ENCODE data around the gene HOXB4.

HOXB4 gene

GRCh38 chr17:48588528-48588927 lies 10.4 kb upstream of the HOXB4 start:
- no peak for DNase-seq

GRCh38 chr17:48588074-48588415 lies 9.9 kb upstream of the HOXB4 start:
- DNase-seq, result no peak

GRCh38 chr17:48587276-48588073 lies 9.3 kb upstream of the HOXB4 start:
- DNase-seq, result no peak

- DNase-seq, result no peak
Measured at GRCh38 chr17:48586355-48587258, 8.5 kb upstream of the HOXB4 start.

GRCh38 chr17:48584223-48584741 lies 6.1 kb upstream of the HOXB4 start:
- DNase-seq, result no peak

- no peak for DNase-seq
Measured at GRCh38 chr17:48583708-48584222, 5.6 kb upstream of the HOXB4 start.

GRCh38 chr17:48582750-48583069 lies 4.6 kb upstream of the HOXB4 start:
- DNase-seq, result no peak

- DNase-seq, result no peak
Measured at GRCh38 chr17:48579760-48580554, 1.8 kb upstream of the HOXB4 start.

GRCh38 chr17:48579471-48579759 lies 1.3 kb upstream of the HOXB4 start:
- DNase-seq, result no peak

GRCh38 chr17:48578616-48579470 lies 693 bp upstream of the HOXB4 start:
- no peak for DNase-seq

- no peak for DNase-seq
Measured at GRCh38 chr17:48577330-48577945, 712 bp downstream of the HOXB4 start.

GRCh38 chr17:48576479-48577309 lies 1.5 kb downstream of the HOXB4 start:
- DNase-seq, result no peak

GRCh38 chr17:48575673-48576478 lies 2.3 kb downstream of the HOXB4 start:
- no peak for DNase-seq

GRCh38 chr17:48575066-48575582 lies 3.0 kb downstream of the HOXB4 start:
- no peak for DNase-seq

- no peak for DNase-seq
Measured at GRCh38 chr17:48574505-48575065, 3.6 kb downstream of the HOXB4 start.

- DNase-seq, result no peak
Measured at GRCh38 chr17:48571826-48572417, 6.2 kb downstream of the HOXB4 start.

GRCh38 chr17:48571024-48571818 lies 6.9 kb downstream of the HOXB4 start:
- DNase-seq, result no peak
